Mesenchymal stem cell (in vitro differentiated cells and primary cell): Measurements from ENCODE around the gene PARD3.
A peak's percentile ranks its signal among the peaks of the same experiment; 100 is the strongest.
"Not testable (repeated sequence)": the region's sequence is repeated elsewhere in the genome, so short reads cannot be mapped to it uniquely, and the experiment has no call there.

Source experiments
- DNase-seq: peaks from one replicate; pipeline ENCODE4 v3.0.0-alpha.2; 2013
- H2AFZ ChIP-seq: one replicate; pipeline ENCODE4 v1.6.1; 2013; ENCODE audit warnings: low read depth, mild to moderate bottlenecking, control low read depth, inconsistent platforms, low read length, moderate library complexity
- H2AK5ac ChIP-seq: 2 replicates; pipeline ENCODE4 v1.6.1; 2013; ENCODE audit warnings: low read length, moderate library complexity, mild to moderate bottlenecking, inconsistent platforms; ENCODE audit not compliant: severe bottlenecking
- H2BK120ac ChIP-seq: one replicate; pipeline ENCODE4 v1.6.1; 2013; ENCODE audit warnings: low read depth, mild to moderate bottlenecking, inconsistent platforms, low read length, moderate library complexity
- H2BK12ac ChIP-seq, 2 experiments: one replicate each; pipeline ENCODE4 v1.6.1; 2013; ENCODE audit warnings: inconsistent platforms in 2 of 2, low read length in 2 of 2, mild to moderate bottlenecking in 2 of 2, moderate library complexity in 2 of 2, control low read depth in 1 of 2
- H2BK15ac ChIP-seq: one replicate; pipeline ENCODE4 v1.6.1; 2013; ENCODE audit warnings: mild to moderate bottlenecking, low read depth, inconsistent platforms; ENCODE audit not compliant: poor library complexity, severe bottlenecking
- H2BK5ac ChIP-seq: 2 replicates; pipeline ENCODE4 v1.6.1; 2013; ENCODE audit warnings: low read depth, mild to moderate bottlenecking, low read length, control low read depth, inconsistent platforms; ENCODE audit not compliant: poor library complexity, severe bottlenecking
- H3K14ac ChIP-seq, 2 experiments: one replicate each; pipeline ENCODE4 v1.6.1; 2013; ENCODE audit warnings: inconsistent platforms in 2 of 2, low read length in 2 of 2, control low read depth in 1 of 2, mild to moderate bottlenecking in 1 of 2, moderate library complexity in 1 of 2
- H3K18ac ChIP-seq, 2 experiments: one replicate each; pipeline ENCODE4 v1.6.1; 2013; ENCODE audit warnings: inconsistent platforms in 2 of 2, low read length in 2 of 2, control low read depth in 1 of 2, low read depth in 1 of 2, mild to moderate bottlenecking in 1 of 2
- H3K23ac ChIP-seq, 2 experiments: one replicate each; pipeline ENCODE4 v1.6.1; 2013; ENCODE audit warnings: inconsistent platforms in 2 of 2, low read length in 2 of 2, mild to moderate bottlenecking in 2 of 2, moderate library complexity in 2 of 2, control low read depth in 1 of 2
- H3K27ac ChIP-seq: 2 replicates; pipeline ENCODE4 v1.5.1; 2013; ENCODE audit warnings: mild to moderate bottlenecking, moderate library complexity, low read length, control low read depth, inconsistent platforms; ENCODE audit not compliant: poor library complexity, severe bottlenecking
- H3K27me3 ChIP-seq, 2 experiments: 2 replicates each; pipeline versions ENCODE4 v1.6.1 to v1.7.0; 2013; ENCODE audit warnings: low read length in 2 of 2, mild to moderate bottlenecking in 2 of 2, moderate library complexity in 2 of 2, control low read depth in 1 of 2, inconsistent platforms in 1 of 2; ENCODE audit not compliant: control insufficient read depth in 1 of 2, insufficient read depth in 1 of 2
- H3K36me3 ChIP-seq, 2 experiments: 2 replicates each; pipeline versions ENCODE4 v1.6.1 to v1.7.0; 2013; ENCODE audit warnings: low read length in 2 of 2, control low read depth in 1 of 2, inconsistent platforms in 1 of 2, low read depth in 1 of 2, mild to moderate bottlenecking in 1 of 2; ENCODE audit not compliant: insufficient read depth in 2 of 2, control insufficient read depth in 1 of 2
- H3K4ac ChIP-seq, 2 experiments: one replicate each; pipeline ENCODE4 v1.6.1; 2013; ENCODE audit warnings: inconsistent platforms in 2 of 2, low read length in 2 of 2, mild to moderate bottlenecking in 2 of 2, moderate library complexity in 2 of 2, control low read depth in 1 of 2, low read depth in 1 of 2
- H3K4me1 ChIP-seq: 2 replicates; pipeline ENCODE4 v1.6.1; 2013; ENCODE audit warnings: low read depth, low read length, control low read depth; ENCODE audit not compliant: control insufficient read depth, insufficient read depth
- H3K4me2 ChIP-seq: 2 replicates; pipeline ENCODE4 v1.6.1; 2013; ENCODE audit warnings: low read length, mild to moderate bottlenecking, inconsistent platforms; ENCODE audit not compliant: poor library complexity, severe bottlenecking
- H3K4me3 ChIP-seq, 2 experiments: 2 replicates each; pipeline versions ENCODE4 v1.5.1 to v1.7.0; 2013; ENCODE audit warnings: low read length in 2 of 2, mild to moderate bottlenecking in 2 of 2, control low read depth in 1 of 2, low read depth in 1 of 2; ENCODE audit not compliant: insufficient read depth in 1 of 2
- H3K79me1 ChIP-seq: replicated peaks from 2 replicates; pipeline ENCODE4 v1.6.1; 2013; ENCODE audit warnings: mild to moderate bottlenecking, control low read depth, low read length, inconsistent platforms; ENCODE audit not compliant: poor library complexity, severe bottlenecking
- H3K9ac ChIP-seq: 2 replicates; pipeline ENCODE4 v1.7.0; 2013; ENCODE audit warnings: mild to moderate bottlenecking, low read length, moderate library complexity
- H3K9me3 ChIP-seq: 2 replicates; pipeline ENCODE4 v1.7.0; 2013; ENCODE audit warnings: mild to moderate bottlenecking, low read length; ENCODE audit not compliant: control insufficient read depth
- H4K8ac ChIP-seq: one replicate; pipeline ENCODE4 v1.6.1; 2013; ENCODE audit warnings: inconsistent platforms, mild to moderate bottlenecking, low read length, moderate library complexity
- H4K91ac ChIP-seq: one replicate; pipeline ENCODE4 v1.6.1; 2013; ENCODE audit warnings: mild to moderate bottlenecking, low read length, inconsistent platforms
- WGBS: methylation state at CpG from one replicate; pipeline ENCODE4 v1.1.7; 2013; ENCODE audit warnings: mixed read lengths; 5-methylcytosine and 5-hydroxymethylcytosine counted together

Gene PARD3

GRCh38 chr10:34753014-34753757 is 61.9 kb downstream of the PARD3 start:
- Histone ChIP-seq H3K27me3 (no peaks in the 10 kb centered on the region), H3K79me1 (peaks cover 2% of the 10 kb centered on the region), H3K4me1 (peaks cover 17% of the 10 kb centered on the region), H3K4me3 (no peak overlapping the region), H3K14ac (no peak overlapping the region), H2BK120ac (no peak overlapping the region), H2AFZ (no peak overlapping the region), H2BK12ac (no peak overlapping the region), H3K27ac (peak overlapping the region; percentile 38), H3K18ac (no peak overlapping the region), H3K23ac (no peak overlapping the region), H3K9ac (no peak overlapping the region), H3K4ac (no peak overlapping the region), H3K4me2 (no peak overlapping the region), H2BK15ac (no peak overlapping the region), H2BK5ac (no peak overlapping the region), H4K8ac (no peak overlapping the region), H4K91ac (no peak overlapping the region), H2AK5ac (peak overlapping the region; percentile 23), H3K36me3 (no peaks in the 10 kb centered on the region), H3K9me3 (no peaks in the 10 kb centered on the region)
- WGBS, result 75% methylated on average over 4 of the region's 5 CpGs
- DNase-seq, result no peak

GRCh38 chr10:34751272-34751671 is 63.8 kb downstream of the PARD3 start:
- WGBS, result 66% methylated on average over 2 of the region's 2 CpGs

GRCh38 chr10:34750795-34751194 is 64.3 kb downstream of the PARD3 start:
- not testable (repeated sequence) for H3K4ac ChIP-seq, H2BK15ac ChIP-seq, H3K4me3 ChIP-seq, H3K27ac ChIP-seq, H2AK5ac ChIP-seq, H4K8ac ChIP-seq, H3K27me3 ChIP-seq, H3K23ac ChIP-seq, H2BK120ac ChIP-seq, H2BK12ac ChIP-seq, H3K36me3 ChIP-seq, H2BK5ac ChIP-seq, H3K4me2 ChIP-seq, H3K79me1 ChIP-seq, H3K9me3 ChIP-seq, H3K18ac ChIP-seq, H3K9ac ChIP-seq, H2AFZ ChIP-seq, DNase-seq, H4K91ac ChIP-seq, H3K14ac ChIP-seq
- H3K4me1 ChIP-seq, result peaks cover 22% of the 10 kb centered on the region
- WGBS, result 90% methylated on average over 4 of the region's 7 CpGs

More at GRCh38 chr10:34751272-34751671, 63.8 kb downstream of the PARD3 start:
- no peak overlapping the region for H3K18ac ChIP-seq
- no peak overlapping the region for H2BK12ac ChIP-seq
- H2BK120ac ChIP-seq, result no peak overlapping the region
- H2BK5ac ChIP-seq, result no peak overlapping the region
- H3K27ac ChIP-seq, result no peak overlapping the region
- no peak overlapping the region for H3K14ac ChIP-seq
- no peak for DNase-seq
- H3K9ac ChIP-seq, result no peak overlapping the region
- no peak overlapping the region for H2AFZ ChIP-seq
- no peak overlapping the region for H2BK15ac ChIP-seq
- no peak overlapping the region for H3K23ac ChIP-seq
- no peak overlapping the region for H3K4me3 ChIP-seq
- H3K27me3 ChIP-seq, result no peaks in the 10 kb centered on the region
- H3K4me1 ChIP-seq, result peaks cover 21% of the 10 kb centered on the region
- no peak overlapping the region for H2AK5ac ChIP-seq
- no peak overlapping the region for H3K4ac ChIP-seq
- no peak overlapping the region for H4K8ac ChIP-seq
- H4K91ac ChIP-seq, result no peak overlapping the region
- peaks cover 2% of the 10 kb centered on the region for H3K79me1 ChIP-seq
- H3K4me2 ChIP-seq, result no peak overlapping the region
- H3K36me3 ChIP-seq, result no peaks in the 10 kb centered on the region
- H3K9me3 ChIP-seq, result no peaks in the 10 kb centered on the region

GRCh38 chr10:34748767-34749166 is 66.3 kb downstream of the PARD3 start:
- Histone ChIP-seq H2BK120ac (no peak overlapping the region), H3K36me3 (no peaks in the 10 kb centered on the region), H3K9me3 (no peaks in the 10 kb centered on the region), H4K91ac (no peak overlapping the region), H2BK12ac (no peak overlapping the region), H3K23ac (no peak overlapping the region), H3K4me3 (no peak overlapping the region), H3K4ac (no peak overlapping the region), H4K8ac (no peak overlapping the region), H3K18ac (no peak overlapping the region), H3K27me3 (no peaks in the 10 kb centered on the region), H3K14ac (no peak overlapping the region), H2BK5ac (no peak overlapping the region), H3K27ac (no peak overlapping the region), H3K9ac (no peak overlapping the region), H3K4me2 (no peak overlapping the region), H3K79me1 (peaks cover 4% of the 10 kb centered on the region), H2AK5ac (no peak overlapping the region), H2BK15ac (no peak overlapping the region), H3K4me1 (peaks cover 20% of the 10 kb centered on the region), H2AFZ (no peak overlapping the region)
- WGBS, result 96% methylated on average over 4 of the region's 4 CpGs
- DNase-seq, result no peak
